Panc1 (cell line): ENCODE results near the gene SLC22A3. TPM values are rescaled to one million over a fixed set of nuclear protein-coding genes. Genes with fewer than 3 reads are reported as not detected.

Source experiments
- ATAC-seq: fragments of 200-7000 bp; cut with Tn5 transposase; 2 replicates; pipeline ENCODE4 v1.9.1; 2020; ENCODE audit warnings: mild to moderate bottlenecking, moderate library complexity
- BruUV-seq: library from RNA; stranded (reverse); fragments of 400-500 nt; replicated peaks from 2 replicates; lab custom pipeline; 2021; lab: Mats Ljungman, UMichigan
- CTCF ChIA-PET: fragments of 300-600 bp; sonication (Branson Sonifier 250); formaldehyde crosslinking; loops from one replicate; lab custom pipeline; 2022; ENCODE audit warnings: antibody characterized with exemption; lab: Charles Lee
- POLR2A ChIA-PET: fragments of 300-600 bp; sonication (Branson Sonifier 250); formaldehyde crosslinking; loops from one replicate; lab custom pipeline; 2022; ENCODE audit warnings: antibody characterized with exemption; lab: Charles Lee
- DNase-seq: peaks from one replicate; pipeline ENCODE4 v3.0.0-alpha.2; 2010; ENCODE audit warnings: low read depth, low spot score
- H3K27ac ChIP-seq: 2 replicates; pipeline ENCODE4 v1.5.1; 2011; ENCODE audit warnings: mild to moderate bottlenecking, low read length, inconsistent platforms
- H3K27me3 ChIP-seq: fragments of 200-500 bp; sonication (Bioruptor generic); 2 replicates; pipeline ENCODE4 v1.6.0; 2014; ENCODE audit warnings: low read length, inconsistent platforms; ENCODE audit not compliant: control insufficient read depth, insufficient read depth
- H3K36me3 ChIP-seq: fragments of 200-500 bp; sonication (Bioruptor generic); 2 replicates; pipeline ENCODE4 v1.5.1; 2014; ENCODE audit warnings: inconsistent platforms, mild to moderate bottlenecking, low read length, moderate library complexity; ENCODE audit not compliant: control insufficient read depth, insufficient read depth
- H3K4me1 ChIP-seq: 2 replicates; pipeline ENCODE4 v1.5.1; 2011; ENCODE audit warnings: inconsistent platforms, mild to moderate bottlenecking, low read length, moderate library complexity; ENCODE audit not compliant: control insufficient read depth, insufficient read depth
- H3K4me3 ChIP-seq, 2 experiments: 2 replicates each; pipeline ENCODE4 v1.5.1; 2011 to 2012; ENCODE audit warnings: low read depth in 2 of 2, low read length in 2 of 2, mild to moderate bottlenecking in 2 of 2, inconsistent platforms in 1 of 2, moderate library complexity in 1 of 2
- H3K9me3 ChIP-seq: fragments of 200-500 bp; sonication (Bioruptor generic); 2 replicates; pipeline ENCODE4 v1.5.1; 2014; ENCODE audit warnings: low read depth, mild to moderate bottlenecking, inconsistent platforms, low read length, moderate library complexity; ENCODE audit not compliant: control insufficient read depth, insufficient read depth
- POLR2AphosphoS5 ChIP-seq: IDR thresholded peaks from 2 replicates; pipeline ENCODE4 v1.6.1; 2012; ENCODE audit warnings: mild to moderate bottlenecking, low read depth, low read length, moderate library complexity
- SIN3A ChIP-seq: IDR thresholded peaks from 2 replicates; pipeline ENCODE4 v1.6.1; 2012; ENCODE audit warnings: low read depth, mild to moderate bottlenecking, low read length, moderate library complexity, borderline replicate concordance; ENCODE audit not compliant: insufficient read depth
- TCF7L2 ChIP-seq: IDR thresholded peaks from 2 replicates; pipeline ENCODE4 v1.6.1; 2011; ENCODE audit warnings: mild to moderate bottlenecking, low read depth, low read length, inconsistent platforms
- in situ Hi-C: cut with HindIII; loops from 2 replicates; pipeline ENCODE4 v1.10.0; 2016; ENCODE audit warnings: low sequenced_read_pairs, low pct_unique_long_range_greater_than_20kb
- intact Hi-C: fragments of 100-400 bp; cut with micrococcal nuclease; formaldehyde crosslinking; loops from one replicate; pipeline ENCODE4 v1.10.0; 2022; ENCODE audit not compliant: unreplicated experiment
- total RNA-seq: library from RNA; stranded (reverse); gene quantifications from one replicate; pipeline ENCODE4 v1.2.1, GENCODE V29; 2021; ENCODE audit not compliant: unreplicated experiment
- TF ChIP-seq, protein P1 (sequence below): fragments of 450-650 bp; IDR thresholded peaks from 2 replicates; pipeline ENCODE4 v1.5.1; 2017; ENCODE audit warnings: mild to moderate bottlenecking
- TF ChIP-seq, protein P2 (sequence below), 2 experiments: IDR thresholded peaks; 2 replicates each; pipeline ENCODE4 v1.6.1; 2011 to 2012; ENCODE audit warnings: low read depth in 2 of 2, control low read depth in 1 of 2, low read length in 1 of 2, mild to moderate bottlenecking in 1 of 2, moderate library complexity in 1 of 2; ENCODE audit not compliant: insufficient read depth in 1 of 2

The SLC22A3 gene
- total RNA-seq, 1 experiment from 2014 or later = not detected

GRCh38 chr6:160417550-160417949, 69.4 kb downstream of the SLC22A3 start:
- no peak overlapping the region for H3K4me3 ChIP-seq
- no peaks in the 10 kb centered on the region for H3K4me1 ChIP-seq
- no peaks in the 10 kb centered on the region for H3K27me3 ChIP-seq
- intact Hi-C loops = no loop called here
- ChIA-PET CTCF (no interaction called here), POLR2A (no interaction called here)
- no peaks in the 10 kb centered on the region for H3K9me3 ChIP-seq
- BruUV-seq = no TSS peak
- H3K27ac ChIP-seq = no peak overlapping the region
- in situ Hi-C loops = no loop called here
- DNase-seq = no peak
- TF ChIP-seq POLR2AphosphoS5 (no peak), TCF7L2 (no peak), SIN3A (no peak)
- TF ChIP-seq, protein P1, sequence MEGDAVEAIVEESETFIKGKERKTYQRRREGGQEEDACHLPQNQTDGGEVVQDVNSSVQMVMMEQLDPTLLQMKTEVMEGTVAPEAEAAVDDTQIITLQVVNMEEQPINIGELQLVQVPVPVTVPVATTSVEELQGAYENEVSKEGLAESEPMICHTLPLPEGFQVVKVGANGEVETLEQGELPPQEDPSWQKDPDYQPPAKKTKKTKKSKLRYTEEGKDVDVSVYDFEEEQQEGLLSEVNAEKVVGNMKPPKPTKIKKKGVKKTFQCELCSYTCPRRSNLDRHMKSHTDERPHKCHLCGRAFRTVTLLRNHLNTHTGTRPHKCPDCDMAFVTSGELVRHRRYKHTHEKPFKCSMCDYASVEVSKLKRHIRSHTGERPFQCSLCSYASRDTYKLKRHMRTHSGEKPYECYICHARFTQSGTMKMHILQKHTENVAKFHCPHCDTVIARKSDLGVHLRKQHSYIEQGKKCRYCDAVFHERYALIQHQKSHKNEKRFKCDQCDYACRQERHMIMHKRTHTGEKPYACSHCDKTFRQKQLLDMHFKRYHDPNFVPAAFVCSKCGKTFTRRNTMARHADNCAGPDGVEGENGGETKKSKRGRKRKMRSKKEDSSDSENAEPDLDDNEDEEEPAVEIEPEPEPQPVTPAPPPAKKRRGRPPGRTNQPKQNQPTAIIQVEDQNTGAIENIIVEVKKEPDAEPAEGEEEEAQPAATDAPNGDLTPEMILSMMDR = no peak
- TF ChIP-seq, protein P2, sequence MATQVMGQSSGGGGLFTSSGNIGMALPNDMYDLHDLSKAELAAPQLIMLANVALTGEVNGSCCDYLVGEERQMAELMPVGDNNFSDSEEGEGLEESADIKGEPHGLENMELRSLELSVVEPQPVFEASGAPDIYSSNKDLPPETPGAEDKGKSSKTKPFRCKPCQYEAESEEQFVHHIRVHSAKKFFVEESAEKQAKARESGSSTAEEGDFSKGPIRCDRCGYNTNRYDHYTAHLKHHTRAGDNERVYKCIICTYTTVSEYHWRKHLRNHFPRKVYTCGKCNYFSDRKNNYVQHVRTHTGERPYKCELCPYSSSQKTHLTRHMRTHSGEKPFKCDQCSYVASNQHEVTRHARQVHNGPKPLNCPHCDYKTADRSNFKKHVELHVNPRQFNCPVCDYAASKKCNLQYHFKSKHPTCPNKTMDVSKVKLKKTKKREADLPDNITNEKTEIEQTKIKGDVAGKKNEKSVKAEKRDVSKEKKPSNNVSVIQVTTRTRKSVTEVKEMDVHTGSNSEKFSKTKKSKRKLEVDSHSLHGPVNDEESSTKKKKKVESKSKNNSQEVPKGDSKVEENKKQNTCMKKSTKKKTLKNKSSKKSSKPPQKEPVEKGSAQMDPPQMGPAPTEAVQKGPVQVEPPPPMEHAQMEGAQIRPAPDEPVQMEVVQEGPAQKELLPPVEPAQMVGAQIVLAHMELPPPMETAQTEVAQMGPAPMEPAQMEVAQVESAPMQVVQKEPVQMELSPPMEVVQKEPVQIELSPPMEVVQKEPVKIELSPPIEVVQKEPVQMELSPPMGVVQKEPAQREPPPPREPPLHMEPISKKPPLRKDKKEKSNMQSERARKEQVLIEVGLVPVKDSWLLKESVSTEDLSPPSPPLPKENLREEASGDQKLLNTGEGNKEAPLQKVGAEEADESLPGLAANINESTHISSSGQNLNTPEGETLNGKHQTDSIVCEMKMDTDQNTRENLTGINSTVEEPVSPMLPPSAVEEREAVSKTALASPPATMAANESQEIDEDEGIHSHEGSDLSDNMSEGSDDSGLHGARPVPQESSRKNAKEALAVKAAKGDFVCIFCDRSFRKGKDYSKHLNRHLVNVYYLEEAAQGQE (IDR thresholded peaks at IDR 0.05; ENCODE audit: insufficient read depth in 1 of 2, low read depth in 2 of 2, low read length in 1 of 2) = no peak
- no peak for ATAC-seq
- no peaks in the 10 kb centered on the region for H3K36me3 ChIP-seq

- no peak for DNase-seq
- Histone ChIP-seq H3K27me3 (no peaks in the 10 kb centered on the region), H3K9me3 (no peaks in the 10 kb centered on the region), H3K27ac (no peak overlapping the region), H3K4me3 (no peak overlapping the region), H3K4me1 (no peaks in the 10 kb centered on the region), H3K36me3 (no peaks in the 10 kb centered on the region)
- ChIA-PET CTCF (no interaction called here), POLR2A (no interaction called here)
- no TSS peak for BruUV-seq
- ATAC-seq = no peak
- in situ Hi-C loops = no loop called here
- TF ChIP-seq SIN3A = no peak
- TF ChIP-seq POLR2AphosphoS5 = no peak
- TF ChIP-seq, protein P1 = no peak
- TF ChIP-seq, protein P2 (IDR thresholded peaks at IDR 0.05; ENCODE audit: insufficient read depth in 1 of 2, low read depth in 2 of 2, low read length in 1 of 2) = no peak
- TF ChIP-seq TCF7L2 = no peak
- intact Hi-C loops = no loop called here
Observed at GRCh38 chr6:160418370-160418769, 70.2 kb downstream of the SLC22A3 start.
